GM21381 (cell line): ENCODE measurements around the gene CEP85L.
A peak's percentile ranks its signal among the peaks of the same experiment; 100 is the strongest.

Source experiments
- ATAC-seq: cut with Tn5 transposase; IDR thresholded peaks from one replicate; pipeline ENCODE4 v1.9.1; 2021; ENCODE audit warnings: mild to moderate bottlenecking, moderate library complexity; ENCODE audit not compliant: unreplicated experiment

CEP85L gene

DNA sequence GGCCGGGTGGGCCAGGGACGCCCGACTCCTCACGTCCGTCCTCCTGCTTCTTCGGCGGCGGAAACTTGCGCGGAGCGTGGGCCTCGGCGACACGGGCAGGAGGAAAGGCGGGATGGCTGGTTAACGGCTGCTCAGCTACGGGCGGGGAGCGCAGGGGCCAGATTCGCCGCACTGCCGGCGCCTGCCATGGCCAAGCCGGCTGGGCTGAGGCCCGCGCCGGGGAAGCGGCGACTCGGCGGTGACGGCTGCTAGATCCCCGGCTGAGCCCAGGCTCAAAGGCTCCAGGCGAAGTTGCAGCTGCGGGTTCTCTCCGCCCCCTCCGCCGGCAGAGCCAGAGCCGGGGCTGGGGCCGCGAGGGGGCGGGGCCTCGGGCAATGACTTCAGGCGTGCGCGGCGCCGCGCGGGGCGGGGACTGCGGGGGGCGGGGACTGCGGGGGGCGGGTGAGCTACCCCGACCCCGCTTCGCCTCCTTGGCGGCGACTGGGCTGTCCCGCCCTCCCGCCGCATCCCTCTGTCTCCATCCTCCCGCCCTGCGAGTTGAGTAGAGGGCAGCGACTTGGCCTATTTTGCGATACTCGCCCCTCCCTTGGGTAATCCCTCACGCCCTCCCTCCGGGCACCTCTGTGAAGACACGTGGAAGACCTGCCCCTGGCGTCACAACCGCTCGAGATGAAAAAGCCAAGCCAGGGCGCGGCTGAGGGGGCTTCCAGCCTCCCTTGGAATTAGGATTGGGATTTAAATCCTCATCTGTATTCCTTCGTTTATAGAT is at the start of gene CEP85L:
Gene CEP85L, minus strand, starts transcription at position 310 of the 769 bp plus-strand sequence. CDS start 322 bp downstream, outside the sequence.
- ATAC-seq: peak; percentile 86

DNA sequence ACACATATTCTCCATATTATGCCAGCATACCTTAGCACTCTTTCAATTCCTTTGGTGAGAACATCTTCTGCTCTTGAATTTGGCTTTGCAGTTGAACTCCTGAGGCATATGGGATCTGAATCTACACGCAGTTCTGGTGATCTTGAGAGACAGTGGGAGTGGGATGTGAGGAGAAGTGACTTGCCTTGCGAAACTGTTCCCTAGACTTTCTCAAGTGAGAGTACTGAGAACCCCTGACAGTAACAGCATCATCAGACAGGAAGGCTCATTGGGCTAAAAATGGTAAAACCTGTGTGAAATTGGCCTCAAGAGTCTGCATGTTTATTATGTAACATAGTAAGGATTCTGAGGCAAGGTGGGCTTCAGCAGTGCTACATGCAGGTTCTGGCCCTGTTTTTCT is 49.1 kb upstream of the CEP85L start:
- no peak for ATAC-seq

DNA sequence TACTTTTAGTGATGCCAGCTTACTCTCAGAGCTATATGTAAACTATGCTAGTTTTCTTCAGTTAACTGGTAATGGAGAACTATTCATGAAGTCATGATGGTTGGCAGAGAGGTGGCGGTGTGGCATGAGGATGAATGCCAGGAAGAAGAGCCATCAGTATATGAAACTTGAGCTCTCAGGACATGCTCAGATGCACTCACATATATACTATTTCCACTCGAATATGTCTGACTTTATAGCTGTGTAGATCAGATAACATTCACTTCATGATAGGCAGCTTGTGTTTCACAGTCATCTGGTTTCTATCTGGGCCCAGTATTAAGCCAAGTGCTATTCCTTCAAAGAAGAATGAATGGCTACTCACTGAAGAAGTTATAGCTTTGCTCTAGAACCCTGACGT is 46.2 kb upstream of the CEP85L start:
- ATAC-seq: no peak

DNA sequence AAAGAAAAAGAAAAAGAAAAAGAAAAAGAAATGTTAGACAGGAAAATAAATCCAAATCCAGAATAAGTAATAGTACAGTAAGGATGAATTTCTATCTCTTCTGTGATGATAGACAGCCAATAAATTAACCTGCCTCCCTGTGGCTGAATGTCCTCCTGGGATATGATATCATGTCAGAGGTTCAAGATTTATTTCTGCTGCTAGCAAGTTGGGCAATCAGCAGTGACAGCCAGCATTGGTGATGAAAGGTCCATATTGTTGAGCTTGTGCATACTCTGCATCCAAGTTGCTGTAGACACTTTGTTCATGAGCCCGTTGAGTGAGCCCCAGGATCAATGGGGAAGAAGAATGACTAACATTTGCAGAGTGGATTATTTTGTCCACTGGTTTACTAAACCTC is 44.9 kb upstream of the CEP85L start:
- ATAC-seq: no peak

DNA sequence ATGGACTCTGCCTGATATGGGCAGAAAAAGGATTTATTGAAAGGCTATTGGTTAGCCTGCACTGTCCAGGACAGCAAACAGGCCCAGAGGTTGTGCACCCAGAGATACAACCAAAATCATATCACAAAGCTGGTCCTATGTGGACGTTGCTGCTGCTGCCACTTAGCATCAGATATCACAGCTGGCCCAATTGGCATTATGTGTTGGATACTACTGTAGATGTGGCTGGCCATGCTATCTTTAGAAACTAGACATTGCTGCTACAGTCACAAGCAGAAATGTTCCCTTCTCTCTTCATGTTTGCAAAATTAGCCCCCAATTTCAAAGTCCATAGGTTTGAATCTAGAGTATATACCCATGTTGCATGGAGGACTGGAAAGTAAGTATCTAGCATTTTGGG is 42.2 kb upstream of the CEP85L start:
- no peak for ATAC-seq

DNA sequence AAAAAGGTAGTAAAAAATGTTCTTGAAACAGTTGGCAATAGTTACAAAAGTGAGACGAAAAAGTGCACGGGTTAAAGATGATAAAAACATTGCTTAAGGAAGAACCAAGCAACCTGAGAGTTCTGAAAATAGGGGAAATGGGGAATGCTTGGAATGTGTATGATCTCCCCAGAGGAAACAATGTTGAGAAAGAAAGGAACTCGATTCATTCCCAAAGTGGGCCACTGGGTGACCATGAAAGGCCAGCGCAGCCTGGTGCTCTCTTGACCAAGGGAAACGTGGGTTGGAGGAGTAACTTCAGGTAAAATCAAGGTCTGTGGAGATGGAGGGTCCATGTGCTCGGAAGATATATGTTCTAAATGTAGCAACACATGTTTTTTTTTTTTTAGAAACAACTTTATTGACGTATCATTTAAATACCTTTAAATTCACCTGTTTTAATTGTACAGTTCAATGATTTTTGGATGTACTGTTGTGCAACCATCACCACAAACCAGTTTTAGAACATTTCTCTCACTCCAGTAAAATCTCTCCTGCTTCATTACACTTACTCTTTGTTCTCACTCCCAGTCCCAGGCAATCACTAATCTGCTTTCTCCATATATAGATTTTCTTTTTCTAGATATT is 34.5 kb upstream of the CEP85L start:
- no peak for ATAC-seq

DNA sequence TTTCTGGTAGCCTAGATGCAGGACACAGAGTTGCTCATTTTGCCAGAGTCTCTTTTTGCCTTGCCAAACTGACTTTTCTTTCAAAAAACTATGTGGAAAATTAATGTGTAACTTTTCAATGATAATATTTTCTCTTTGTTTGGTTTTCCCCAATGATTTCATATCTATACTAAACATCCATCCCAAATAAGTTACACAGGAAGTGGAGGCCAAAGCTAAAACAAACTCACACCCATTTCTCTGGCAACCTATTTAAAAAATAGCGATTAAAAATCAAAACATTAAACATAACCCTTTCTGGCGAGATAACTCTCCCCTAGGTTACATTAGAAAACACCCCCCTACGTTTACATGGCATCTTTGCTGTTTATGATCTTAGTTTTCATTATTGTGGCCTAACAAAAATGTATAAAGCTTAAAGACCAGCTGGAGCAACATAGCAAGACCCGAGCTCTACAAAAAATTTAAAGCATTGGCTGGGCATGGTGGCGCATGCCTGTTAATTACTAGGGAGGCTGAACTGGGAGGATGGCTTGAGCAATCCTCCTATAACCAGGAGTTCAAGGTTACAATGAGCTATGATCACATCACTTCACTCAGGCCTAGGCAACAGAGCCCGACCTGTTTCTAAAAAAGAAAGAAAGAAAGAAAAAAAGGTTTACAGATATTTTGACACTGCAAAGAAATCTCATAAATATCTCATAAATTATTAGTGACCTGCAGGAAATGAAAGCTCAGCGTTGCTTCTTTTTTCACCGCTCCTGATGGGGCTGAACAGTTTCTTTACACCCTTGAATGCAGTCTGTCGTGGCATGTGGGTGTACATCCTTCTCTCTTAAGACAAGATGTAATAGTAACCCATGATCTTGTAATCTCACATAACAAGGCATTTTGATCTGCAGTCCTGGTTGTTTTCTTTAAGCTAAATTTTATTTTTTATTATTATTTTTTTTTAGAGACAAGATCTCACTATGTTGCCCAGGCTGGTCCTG is 32.8 kb upstream of the CEP85L start:
- peak; percentile 50 for ATAC-seq

DNA sequence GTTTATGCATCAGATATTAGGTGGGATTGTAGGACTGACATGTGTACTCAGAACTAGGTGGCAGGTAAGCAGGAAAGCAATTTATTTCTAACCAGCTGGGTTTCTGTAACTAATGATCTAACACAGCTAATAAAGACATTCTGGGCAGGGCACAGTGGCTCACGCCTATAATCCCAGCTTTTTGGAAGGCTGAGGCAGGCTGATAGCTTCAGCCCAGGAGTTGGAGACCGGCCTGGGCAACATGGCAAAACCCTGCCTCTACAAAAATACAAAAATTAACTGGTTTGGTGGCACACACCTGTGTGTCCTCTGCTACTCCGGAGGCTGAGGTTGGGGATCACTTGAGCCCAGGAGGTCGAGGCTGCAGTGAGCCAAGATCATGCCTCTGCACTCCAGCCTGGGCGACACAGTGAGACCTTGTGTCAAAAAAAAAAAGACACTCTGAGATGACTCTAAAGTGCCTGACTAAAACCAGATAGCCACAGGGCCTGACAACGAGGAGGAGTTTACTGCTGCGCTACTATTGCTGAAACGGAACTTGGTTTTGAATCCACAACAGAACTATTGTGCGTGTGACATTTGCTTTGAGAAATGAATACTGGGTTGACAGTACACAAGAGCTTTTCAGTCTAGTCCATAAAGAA is 29.2 kb upstream of the CEP85L start:
- no peak for ATAC-seq

DNA sequence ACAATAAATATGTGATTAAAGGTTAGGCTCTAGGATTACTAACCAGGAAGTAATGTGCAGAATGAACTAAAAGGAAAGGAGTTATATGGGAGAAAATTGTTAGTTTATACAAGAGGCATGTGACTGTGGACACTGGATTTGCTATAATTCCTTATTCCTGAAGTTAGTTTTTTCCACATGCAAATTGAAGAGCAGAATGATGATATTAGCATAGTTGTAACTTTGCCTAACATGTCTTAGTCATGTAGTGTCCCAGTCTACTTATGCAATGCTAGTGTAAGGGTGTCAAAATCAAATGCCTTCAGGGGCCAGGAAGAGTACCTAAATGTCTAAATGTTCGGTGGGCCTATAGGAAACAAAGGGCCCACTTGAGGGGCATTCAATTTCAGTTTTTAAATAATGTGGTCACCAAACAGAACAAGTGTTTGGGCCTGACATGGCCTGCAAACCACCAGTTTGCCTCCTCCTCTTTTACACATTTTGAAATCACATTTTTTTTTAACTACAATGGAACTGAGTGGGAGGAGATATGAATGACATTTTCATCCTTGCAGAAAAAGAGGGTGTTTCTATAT is 28.0 kb upstream of the CEP85L start:
- ATAC-seq: no peak

DNA sequence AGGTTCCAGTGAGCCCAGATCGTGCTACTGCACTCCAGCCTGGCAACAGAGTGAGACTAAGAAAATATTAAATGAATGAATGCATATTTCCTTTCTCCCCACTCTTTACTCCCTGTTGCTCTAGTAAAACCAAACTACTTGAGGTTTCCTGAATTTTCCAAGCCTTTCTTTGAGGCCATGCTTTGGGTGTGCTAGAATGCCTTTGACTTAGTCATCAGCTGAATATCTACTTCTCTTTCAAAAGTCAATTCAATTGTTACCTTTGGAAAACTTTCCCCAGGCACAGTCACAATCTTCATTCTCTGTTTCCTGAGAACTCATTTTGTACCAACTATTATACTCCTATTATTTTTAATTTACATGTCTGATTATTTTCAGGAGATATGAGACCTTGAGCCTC is 27.5 kb upstream of the CEP85L start:
- no peak for ATAC-seq

DNA sequence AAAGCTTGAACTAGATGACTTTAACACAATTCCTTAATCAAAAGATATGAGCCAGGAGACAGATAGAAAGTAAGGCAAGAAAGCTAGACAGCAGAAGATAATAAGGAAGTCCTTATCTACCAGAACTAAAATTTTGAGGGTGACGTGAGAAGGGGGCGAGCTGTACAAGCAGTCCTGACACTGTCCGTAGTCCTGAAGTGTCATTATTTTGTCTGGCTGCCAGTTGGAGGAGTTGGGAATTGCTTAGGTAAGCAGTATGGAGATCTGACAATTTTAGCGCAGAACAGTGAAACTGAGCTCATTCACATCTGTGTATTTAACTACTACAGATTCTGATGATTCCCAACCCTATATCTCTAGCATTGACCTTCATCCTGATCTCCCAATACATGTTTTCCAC is 25.8 kb upstream of the CEP85L start:
- no peak for ATAC-seq

DNA sequence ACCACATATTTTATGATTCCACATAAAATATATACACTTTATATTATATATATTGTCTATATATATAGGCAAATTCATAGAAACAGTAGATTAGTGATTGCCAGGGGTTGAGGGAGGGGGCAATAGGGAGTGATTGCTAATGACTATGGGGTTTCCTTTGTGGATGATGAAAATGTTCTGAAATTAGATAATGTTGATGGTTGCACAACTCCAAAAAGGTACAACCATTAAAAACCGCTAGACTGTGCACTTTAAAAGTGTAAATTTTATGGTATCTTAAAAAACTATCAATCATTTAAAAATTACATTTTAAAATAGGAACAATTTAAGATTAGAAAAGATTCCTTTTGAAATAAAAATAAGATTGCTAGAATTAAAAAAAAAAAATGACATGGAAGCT is 23.8 kb upstream of the CEP85L start:
- ATAC-seq: no peak

DNA sequence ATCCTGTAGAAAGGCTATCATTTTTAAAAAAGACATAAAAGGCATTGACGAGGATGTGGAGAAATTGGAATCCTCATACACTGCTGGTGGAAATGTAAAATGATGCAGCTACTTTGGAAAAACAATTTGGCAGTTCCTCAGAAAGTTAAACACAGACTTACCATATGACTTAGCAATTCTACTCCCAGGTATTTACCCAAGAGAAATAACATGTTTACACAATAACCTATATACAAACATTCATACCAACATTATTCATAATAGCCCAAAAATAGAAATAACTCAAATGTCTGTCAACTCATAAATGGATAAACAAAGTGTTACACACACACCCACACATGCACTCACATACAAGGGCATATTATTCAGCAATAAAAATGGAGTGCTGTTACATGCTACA is 23.4 kb upstream of the CEP85L start:
- ATAC-seq: no peak

DNA sequence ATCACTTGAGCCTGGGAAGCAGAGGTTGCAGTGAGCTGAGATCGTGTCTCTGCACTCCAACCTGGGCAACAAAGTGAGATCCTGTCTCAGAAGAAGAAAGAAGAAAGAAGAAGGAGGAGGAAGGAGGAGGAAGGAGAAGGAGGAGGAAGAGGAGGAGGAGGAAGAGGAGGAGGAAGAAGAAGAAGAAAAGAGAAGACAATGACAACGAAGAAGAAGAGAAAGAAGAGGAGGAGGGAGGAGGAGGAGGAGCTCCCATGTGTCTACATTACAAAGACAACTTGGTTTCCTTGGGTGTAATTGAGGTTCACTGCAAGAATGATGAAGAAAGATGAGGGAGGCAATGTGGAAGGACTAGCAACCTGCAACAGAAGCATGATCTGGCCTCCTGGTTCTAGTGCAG is 21.3 kb upstream of the CEP85L start:
- ATAC-seq: no peak

DNA sequence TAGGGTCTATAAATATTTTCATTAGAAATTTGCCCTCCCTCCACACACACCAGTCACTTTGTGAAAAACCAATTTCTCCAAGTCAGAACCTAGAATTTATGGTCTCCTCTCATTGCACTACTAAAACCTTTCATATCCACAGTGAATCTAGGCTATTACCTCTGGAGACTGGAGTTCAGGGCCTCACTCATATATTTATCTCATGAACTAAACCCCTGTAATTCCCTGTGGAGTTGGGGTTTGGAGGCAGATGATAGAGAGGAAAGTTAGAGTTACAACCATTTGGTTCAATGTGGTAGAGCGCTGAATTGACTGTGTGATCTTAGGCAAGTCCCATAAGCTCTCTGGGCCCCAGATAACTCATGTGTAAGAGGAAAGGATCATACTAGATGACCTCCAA is 18.2 kb upstream of the CEP85L start:
- no peak for ATAC-seq

DNA sequence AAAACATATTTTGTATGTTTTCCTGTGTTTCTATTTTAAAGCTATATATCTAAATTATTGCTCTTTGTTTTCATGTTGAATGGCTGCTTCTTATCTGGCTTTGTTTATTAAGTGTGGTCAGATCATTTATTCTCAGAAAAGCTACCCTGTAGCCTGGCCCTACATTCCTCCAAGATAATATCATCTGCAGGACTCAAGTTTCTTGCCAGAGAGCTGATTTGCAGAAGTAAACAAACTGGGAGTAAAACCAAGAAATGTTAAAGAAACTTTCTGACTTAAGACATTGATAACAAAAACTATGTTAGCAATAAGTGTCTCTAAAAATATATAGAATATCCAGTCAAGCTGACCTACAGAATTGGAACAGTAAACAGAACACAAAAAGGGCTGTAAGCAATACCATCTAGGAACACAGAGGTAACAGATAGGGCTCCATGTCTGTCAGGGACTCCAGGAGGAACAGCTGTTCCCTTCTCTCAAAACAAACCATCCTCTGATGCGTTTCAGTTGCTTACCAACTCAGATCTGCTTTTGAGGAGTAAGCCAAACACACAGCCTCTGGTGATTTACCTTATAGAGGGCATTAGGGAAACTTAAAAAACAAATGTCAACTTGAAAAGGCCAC is 17.5 kb upstream of the CEP85L start:
- ATAC-seq: no peak

DNA sequence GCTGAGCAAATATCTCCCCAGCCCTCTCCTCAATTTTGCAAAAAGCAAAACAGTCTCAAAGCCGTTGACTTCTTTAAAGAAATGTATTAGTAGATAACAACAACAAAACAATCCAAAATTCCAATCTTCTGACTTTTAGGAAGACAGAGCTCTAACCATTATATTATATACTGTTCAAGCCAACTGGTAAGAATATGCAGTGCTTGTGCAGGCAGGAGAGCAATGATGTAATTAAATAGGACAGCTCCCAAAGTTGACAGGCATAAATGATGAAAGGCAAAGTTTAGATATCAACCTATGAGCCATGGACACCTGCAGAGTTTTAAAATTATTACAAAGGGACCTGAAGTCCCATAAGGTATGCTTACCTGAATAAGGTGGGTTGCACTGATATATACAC is 16.6 kb upstream of the CEP85L start:
- ATAC-seq: no peak

DNA sequence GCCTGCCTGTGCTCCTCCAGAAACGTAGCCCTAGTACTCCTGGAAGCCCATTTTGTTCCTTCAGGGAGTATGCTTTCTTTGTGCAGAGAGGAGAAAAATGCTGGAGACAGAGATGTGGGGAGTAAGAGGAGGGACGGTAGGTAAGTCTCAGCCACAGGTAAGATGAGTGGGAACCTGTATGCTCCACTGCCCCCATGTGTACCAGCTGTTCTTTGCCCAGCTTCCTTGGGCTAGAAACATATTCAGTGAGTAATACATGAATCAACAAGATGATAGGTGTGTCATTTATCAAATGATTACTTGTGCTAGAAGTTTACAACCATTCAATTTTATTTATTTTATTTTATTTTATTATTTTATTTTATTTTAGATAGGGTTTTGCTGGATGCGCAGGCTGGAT is 13.6 kb upstream of the CEP85L start:
- no peak for ATAC-seq

DNA sequence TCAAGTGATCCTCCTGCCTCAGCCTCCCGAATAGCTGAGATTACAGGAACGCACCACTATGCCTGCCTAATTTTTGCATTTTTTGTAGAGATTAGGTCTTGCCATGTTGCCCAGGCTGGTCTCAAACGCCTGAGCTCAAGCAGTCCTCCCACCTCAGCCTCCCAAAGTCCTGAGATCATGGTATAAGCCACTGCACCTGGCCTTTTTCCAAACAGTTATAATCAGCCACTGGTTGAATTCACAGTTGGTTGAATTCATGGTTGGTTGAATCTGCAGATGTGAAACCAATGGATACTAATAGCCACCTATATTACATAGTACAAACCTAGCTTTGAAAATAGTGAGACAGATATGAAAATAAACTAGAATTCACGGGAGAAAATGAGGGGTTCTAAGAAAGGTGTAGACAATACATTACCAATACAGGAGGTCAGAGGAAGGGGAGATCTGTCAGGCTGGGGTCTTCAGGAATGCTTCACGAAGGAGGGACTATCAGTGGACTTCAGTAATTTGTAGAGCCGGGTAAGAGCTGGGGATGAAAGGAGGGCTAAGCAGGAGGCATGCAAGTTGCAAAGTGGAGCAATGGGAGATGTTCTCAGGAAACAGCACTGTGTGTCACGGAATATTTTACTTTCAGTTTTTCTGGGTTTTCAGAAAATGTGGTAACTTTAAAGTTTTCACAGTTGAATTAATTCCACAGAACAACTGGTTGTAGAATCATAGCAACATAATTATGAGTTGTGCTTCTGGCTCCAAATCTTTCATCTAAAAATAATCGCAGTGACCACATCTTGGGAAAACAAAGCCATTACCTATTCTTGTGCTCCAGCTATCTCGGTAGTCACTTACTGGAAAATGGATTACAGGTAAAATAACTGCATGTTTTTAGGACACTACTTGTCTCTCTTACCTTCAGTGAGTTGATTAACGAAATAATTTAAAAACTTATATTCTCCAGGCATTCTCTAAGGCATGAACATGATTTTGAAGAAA is 12.9 kb upstream of the CEP85L start:
- no peak for ATAC-seq
